Suppressor macrophage treated with lipopolysaccharide for 4 hours (primary cell): ENCODE measurements around the gene ERVFRD-1.
"Not testable (repeated sequence)": the region's sequence is repeated elsewhere in the genome, so short reads cannot be mapped to it uniquely, and the experiment has no call there.

Experiments used
- DNase-seq: peaks from one replicate; pipeline ENCODE4 v3.0.0-alpha.2; 2020

The ERVFRD-1 gene

DNA sequence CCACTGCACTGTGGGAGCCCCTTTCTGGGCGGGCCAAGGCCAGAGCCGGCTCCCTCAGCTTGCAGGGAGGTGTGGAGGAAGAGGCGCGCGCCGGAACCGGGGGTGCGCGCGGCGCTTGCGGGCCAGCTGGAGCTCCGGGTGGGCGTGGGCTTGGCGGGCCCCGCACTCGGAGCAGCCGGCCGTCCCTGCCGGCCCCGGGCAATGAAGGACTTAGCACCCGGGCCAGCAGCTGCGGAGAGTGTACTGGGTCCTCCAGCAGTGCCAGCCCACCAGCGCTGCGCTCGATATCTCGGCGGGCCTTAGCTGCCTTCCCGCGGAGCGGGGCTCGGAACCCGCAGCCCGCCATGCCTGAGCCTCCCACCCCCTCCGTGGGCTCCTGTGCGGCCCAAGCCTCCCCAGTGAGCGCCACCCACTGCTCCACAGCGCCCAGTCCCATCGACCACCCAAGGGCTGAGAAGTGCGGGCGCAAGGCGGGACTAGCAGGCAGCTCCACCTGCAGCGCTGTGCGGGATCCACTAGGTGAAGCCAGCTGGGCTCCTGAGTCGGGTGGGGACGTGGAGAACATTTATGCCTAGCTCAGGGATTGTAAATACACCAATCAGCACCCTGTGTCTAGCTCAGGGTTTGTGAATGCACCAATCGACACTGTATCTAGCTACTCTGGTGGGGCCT is 24.2 kb downstream of the ERVFRD-1 start:
- not testable (repeated sequence) for DNase-seq

DNA sequence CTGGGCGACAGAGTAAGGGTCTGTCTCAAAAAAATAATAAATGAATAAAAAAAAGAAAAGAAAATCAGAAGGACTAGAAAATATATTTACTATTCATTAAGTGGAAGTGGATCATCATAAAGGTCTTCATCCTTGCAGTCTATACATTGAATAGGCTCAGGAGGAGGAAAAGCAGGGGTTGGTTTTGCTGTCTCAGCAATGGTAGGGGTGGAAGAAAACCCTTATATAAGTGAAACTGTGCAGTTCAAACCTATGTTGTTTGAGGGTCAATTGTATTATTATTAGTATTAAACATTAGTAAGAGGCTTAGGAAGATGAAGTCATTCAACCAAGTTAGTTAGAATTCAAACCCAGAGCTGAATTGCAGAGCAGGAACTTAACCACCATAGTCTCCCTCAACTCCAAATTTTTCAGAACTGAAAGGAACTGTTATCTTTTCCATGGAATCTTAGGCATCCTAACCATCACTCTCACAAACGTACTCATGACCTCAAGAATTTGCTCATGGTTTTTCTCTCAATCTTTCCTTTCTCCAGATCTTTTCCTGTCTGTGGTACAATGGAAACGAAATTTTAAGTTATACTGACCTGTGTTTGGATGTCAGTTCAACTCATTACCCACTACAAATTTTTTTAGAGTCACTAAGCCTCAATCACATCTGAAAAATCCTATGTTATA is 25.6 kb downstream of the ERVFRD-1 start:
- no peak for DNase-seq

DNA sequence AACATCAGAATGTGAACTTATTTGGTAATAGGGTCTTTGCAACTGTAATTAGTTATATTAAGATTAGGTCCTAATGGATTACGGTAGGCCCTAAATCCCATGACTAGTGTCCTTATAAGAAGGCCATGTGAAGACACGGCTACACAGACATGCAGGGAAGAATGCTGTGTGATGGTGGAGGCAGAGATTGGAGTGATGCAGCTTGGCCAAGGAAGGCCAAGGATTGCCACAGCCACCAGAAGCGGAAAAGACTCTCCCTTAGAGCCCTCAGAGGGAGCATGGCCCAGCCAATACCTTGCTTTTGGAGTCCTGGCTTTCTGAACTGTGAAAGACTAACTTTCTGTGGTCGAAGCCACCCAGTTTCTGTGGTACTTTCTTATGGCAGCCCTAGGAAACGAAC is 27.6 kb downstream of the ERVFRD-1 start:
- DNase-seq = no peak

DNA sequence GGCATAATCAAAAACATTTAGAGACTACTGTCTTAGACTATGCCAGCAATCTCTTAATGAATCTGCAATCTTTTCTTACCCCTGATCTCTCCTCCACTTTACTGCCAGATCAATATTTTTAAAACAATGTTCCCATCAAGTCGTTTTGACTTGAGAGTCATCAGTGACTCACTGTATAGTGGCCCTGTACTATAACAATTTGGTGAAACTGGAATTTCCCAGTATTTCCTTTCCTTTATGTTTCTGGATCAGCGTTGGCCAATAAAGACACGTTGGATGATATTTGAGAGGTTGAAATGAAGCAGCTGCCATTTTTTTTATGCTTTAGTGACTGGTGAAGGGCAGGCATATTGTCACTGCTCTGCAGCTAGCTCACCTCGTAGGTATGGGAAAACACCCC is 28.0 kb downstream of the ERVFRD-1 start:
- DNase-seq = peak; percentile 38

DNA sequence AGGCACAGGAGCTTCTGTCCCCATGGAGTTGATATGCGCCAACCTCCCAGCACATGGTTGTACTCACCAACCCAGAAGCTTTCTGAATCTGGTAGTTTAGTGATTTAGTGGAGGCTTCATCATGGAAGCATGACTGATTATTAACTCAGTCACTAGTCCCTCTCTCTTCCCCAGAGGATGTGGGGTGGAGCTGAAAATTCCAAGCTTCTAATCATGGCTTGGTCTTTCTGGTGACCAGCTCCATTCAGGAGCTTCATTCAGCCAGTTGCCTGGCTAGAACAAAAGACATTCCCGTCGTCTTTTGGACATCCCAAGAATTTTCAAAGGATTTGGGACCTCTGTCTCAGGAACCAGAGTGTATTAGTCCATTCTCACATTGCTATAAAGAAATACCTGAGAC is 31.2 kb downstream of the ERVFRD-1 start:
- no peak for DNase-seq

DNA sequence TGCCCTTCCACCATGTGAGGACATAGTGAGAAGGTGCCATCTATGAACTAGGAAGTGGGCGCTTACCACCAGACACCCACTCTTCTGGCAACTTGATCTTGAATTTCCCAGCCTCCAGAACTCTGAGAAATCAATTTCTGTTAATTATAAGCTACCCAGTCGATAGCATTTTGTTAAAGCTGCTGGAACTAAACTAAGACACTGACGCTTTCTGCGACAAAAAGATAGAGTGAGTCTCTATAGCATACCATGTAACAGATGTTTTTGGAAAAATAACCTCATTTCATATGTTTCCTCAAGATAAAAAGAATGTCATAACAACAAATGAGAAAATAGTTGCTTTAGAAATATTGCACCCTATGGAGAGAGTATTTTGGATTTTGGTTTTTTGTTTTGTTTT is 33.3 kb downstream of the ERVFRD-1 start:
- DNase-seq = no peak

DNA sequence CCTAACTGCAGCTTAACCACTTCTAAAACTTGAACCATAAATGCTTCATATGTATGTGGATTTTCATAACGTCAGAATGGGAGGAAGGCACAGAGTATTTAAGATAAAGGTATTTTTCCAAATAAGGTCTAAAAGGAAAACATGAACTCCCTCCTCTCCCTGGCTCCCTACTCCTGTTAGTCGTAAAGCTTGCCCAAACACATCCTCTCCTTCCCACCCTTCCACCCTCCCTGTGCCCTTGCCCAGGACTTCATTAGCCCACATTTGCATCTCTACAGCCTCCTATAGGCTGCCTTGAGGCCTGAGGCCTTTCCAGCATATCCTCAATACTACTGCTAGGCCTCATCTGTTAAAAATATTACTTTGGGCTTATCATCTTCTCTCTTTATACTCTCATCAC is 35.0 kb downstream of the ERVFRD-1 start:
- no peak for DNase-seq

DNA sequence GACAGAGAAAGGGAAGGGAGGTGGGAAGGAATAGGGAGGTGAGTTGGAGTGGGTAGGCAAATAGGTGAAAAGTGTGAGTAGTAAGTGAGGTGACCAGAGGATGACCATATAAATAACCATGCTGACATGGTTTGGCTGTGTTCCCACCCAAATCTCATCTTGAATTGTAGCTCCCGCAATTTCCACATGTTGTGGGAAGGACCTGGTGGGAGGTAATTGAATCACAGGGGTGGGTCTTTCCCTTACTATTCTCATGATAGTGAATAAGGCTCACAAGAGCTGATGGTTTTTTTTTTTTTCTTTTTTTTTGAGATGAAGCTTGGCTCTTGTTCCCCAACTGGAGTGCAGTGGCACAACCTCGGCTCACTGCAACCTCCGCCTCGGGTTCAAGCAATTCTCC is 39.4 kb downstream of the ERVFRD-1 start:
- DNase-seq = peak; percentile 31

DNA sequence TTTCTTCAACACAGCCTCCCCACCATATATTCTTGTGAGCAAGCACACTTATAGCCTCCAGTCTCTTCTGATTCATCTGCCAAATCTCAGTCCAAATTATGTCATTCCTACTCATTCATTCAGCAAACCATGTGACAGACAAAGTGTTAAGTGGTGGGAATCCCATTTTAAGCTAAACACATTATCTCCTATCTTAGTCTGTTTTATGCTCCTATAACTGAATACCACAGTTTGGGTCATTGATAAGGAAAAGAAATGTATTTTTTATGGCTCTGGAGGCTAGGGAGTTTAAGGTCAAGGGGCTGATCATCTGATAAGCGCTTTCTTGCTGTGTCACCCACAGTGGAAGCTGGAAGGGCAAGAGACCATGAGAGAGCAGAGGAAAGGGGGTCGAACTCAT is 41.8 kb downstream of the ERVFRD-1 start:
- DNase-seq = peak; percentile 15

DNA sequence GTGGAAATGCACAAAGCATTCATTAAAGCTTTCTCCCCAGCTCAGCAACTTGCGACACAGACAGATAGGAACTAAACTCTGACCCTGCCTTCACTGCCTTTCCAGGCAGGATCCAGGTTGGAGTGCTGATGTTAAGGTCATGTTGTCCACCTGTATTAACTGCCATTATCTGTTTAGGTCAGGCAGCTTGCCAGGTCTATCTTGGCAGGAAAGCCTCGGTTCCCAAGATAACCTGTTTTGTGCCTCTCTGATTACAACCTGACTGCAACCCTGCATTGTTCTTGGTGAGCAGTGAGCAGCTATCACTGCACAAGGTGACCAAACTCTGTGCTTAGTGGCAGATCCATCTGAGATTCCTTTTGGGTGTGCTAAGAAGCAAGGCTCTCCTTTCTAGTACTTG is 44.2 kb downstream of the ERVFRD-1 start:
- no peak for DNase-seq

DNA sequence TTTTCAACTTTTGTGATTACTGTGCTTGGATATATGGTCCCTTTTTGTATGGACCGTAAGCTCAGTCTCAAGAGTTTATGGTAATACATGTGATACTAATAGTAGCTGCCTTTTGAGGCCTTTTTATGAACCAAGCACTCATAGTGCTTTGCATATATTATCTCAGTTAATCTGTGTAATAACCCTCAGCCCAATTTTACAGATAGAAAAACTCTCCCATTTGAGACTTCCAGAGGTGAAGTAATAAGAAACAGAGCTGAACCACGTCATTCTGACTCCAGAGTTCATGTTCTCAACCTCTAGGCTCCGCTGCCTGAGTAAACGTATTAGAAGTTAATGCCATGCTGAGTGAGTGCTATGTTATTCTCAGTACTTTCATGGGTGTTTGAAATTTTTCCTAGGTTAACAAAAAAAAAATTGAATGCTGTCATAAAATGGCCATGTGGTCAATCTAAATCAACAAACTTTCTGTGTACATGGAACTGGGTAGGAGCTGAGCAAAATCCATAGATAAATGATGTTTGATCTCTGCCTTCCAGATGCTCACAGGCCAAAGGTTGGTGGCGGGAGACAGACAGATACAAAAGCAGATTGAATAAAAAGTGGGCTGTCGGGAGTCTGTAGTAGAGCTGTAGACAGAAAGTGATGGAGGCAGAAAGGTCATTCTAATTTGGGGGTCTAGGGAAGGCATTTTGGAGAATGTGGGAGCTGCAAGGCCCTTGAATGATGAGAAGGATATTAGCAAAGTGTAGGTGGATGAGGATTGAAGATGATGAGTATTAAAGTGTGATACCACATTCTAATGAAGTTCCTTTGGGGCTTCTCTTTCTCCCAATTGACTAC is 44.8 kb downstream of the ERVFRD-1 start:
- DNase-seq = no peak

DNA sequence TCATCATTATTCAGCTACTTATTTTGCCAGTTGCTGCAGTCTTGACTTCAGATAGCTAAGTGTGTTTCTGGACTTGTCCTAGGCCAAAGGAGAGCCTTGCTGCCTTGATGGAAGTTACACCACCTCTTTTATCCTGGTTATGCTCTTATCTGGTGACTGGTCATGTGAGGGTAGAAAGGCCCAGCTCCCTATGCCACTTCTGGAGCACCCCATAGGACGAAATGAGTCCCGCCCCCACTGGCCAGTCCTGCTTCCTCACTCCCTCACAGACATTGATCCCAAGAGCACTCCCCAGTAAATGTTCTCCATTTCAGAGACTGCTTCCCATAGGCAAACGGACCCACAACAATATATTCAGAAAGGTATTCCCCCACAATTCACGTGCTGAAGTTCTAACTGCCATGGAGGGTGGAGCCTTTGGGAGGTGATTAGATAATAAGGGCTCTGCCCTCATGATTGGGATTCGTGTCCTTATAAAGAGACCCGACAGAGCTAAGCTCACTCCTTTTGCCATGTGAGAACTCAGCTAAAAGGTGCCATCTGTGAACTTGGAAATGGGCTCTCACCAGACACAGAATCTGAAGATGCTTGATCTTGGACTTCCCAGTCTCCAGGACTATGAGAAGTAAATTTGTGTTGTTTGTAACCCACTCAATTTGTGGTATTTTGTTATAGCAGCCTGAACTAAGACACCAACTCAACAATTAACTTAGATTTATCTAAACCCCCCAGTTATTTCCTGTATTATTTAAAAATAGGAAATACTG is 45.9 kb downstream of the ERVFRD-1 start:
- DNase-seq = no peak

DNA sequence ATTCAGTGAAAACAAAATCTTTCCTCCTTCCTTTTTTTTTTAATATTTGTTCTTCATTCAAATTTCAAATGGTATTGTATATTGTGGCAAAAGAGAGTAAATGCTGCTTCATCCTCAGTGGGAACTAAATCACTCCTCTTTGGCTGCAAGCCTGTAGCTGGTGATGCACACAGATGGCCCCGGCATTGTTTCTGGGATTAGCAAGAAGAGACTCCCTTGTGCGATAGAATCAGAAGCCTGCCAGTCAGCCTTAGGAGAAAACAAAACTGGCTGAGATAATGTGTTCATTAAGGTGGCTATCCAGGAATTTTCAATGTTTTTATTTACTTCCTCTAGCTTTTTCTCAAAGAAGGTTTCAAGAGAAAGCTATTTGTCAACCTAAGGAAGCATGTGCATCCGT is 46.7 kb downstream of the ERVFRD-1 start:
- no peak for DNase-seq

DNA sequence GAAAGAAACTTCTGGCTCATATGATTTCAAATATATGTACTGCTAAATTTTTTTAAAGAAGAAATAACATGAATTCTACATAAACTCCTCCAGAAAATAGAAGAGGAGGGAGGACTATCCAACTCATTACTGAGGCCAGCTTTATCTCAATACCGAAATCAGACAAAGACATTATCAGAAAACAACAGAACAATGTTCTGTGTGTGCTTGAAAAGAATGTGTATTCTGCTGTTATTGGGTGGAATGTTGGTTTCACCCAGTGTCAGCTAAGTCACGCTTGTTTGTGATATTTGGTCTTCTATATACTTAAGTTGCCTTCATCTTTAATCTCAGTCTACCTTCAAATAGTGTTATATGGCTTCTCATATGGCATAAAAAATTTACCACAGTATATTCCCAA is 48.8 kb downstream of the ERVFRD-1 start:
- no peak for DNase-seq

DNA sequence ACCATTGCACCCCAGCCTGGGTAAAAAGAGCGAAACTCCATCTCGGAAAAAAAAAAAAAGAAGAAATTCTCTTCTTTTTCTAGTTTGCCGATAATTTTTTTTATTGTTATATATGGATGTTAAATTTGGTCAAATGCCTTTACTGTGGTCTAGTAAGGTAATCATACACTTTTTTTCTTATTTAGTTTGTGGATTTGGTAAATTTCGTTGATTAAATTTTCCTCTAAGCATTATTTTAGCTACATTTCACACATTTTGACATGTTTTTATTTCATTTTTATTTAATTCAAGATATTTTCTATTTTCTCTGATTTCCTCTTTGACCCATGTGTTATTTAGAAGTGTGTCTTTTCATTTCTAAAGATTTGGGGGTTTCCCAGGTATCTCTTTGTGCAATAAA is 49.4 kb downstream of the ERVFRD-1 start:
- no peak for DNase-seq

DNA sequence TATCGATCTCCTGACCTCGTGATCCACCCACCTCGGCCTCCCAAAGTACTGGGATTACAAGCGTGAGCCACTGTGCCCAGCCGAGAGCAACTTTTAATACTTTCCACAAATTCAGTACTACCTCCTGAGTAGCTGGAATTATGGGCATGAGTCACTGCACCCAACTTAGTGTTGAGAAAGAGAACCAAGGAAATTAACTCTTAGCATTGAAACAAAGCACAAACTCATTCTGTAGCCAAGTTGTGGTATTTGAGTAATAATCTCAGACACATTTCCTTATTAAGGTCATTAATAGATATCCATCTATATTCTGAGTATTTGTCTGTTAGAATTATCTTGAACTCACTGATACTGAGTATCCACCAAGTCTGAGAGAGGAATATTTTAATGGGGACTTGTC is 53.1 kb downstream of the ERVFRD-1 start:
- no peak for DNase-seq

DNA sequence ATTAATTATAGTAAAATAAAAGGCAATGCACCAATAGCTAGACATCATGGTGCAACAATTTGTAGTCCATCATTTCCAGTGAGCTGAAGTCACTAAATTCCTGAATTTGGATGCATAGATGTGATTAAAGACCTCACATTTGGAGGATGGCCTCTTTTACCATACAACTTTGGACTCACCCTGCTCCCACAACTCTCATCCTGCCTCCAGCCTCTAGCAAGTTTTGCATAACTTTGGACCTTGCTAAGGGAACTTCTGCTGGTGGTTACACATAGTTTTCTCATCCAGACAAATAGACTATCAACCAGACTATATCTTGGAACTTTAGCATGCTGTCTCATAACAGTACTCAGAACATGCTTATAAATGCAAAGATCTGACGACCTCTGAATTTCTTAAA is 54.7 kb downstream of the ERVFRD-1 start:
- no peak for DNase-seq

DNA sequence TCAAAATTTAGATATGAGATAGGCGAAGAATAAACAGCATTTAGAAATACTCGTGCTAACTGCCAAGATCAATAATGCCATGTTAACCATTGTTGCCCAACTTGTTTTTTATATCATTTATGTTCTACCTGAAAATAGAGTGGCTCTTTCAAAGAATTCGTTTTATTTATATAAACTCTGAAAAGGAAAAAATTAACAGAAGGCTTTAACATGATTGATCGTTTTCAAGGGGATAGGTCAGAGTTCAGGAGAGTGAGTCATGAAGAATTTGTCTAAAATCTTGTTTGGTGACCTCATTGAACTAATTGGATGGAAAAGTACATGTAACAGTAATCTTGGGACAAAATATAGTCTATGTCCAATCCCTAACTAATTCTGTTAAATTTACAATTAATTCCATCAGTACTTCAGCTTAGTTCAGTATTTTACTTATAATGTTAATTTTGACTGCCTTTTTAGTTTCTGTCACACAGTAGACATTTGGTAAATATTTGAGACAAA is 56.3 kb downstream of the ERVFRD-1 start:
- DNase-seq = no peak

DNA sequence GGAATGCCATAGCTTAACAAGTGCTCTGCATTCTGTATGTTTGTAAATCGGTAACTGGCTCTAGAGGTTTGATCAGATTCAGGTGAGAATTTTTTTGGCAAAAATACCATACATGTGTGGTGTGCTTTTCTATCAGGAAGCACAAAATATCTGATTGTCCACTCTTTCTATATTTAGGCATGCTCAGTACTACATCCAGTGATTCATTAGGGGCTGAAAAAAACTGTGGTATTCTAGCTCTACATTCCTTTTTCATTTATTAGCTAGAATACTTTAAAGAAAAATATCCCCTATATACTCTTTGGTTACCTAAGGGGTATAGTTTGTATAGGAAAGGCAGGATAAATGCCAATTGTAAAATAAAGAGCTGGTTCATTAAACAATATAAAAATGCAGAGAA is 56.8 kb downstream of the ERVFRD-1 start:
- no peak for DNase-seq

DNA sequence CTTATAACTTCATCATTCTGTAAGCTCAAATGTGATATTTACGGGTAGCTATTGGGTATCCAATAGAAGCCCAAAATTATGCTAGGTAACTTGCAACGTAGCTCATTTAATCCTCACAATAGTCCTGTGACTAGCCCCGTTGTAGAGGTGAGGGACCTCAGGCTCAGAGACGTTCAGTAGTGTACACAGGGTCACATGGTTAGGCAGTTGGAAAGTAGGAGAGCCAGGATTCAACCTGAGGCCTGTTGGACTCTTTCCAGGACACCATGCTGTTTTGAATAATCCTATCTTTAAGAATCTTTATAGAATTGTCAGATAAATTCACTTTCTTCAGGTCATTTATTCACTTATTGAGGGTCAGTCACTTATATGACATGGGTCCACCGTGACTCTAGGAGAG is 58.2 kb downstream of the ERVFRD-1 start:
- DNase-seq = no peak
